ENCODE measurements around the gene TMEM164.

TMEM164 gene

GRCh38 chrX:110037178-110037577, 34.3 kb downstream of the TMEM164 start:
- DNase-seq (ENCODE audit: low read depth in 3 of 3), result no peak

- no peak for DNase-seq (ENCODE audit: low read depth in 3 of 3)
Observed at GRCh38 chrX:110038900-110039299, 36.0 kb downstream of the TMEM164 start.

GRCh38 chrX:110041980-110042379, 39.1 kb downstream of the TMEM164 start:
- DNase-seq (ENCODE audit: low read depth in 3 of 3), result no peak

GRCh38 chrX:110042496-110042895, 39.6 kb downstream of the TMEM164 start:
- no peak for DNase-seq (ENCODE audit: low read depth in 3 of 3)

- DNase-seq (ENCODE audit: low read depth in 3 of 3), result no peak
Observed at GRCh38 chrX:110043506-110043905, 40.6 kb downstream of the TMEM164 start.

GRCh38 chrX:110044346-110045249, 41.7 kb downstream of the TMEM164 start:
- no peak for DNase-seq (ENCODE audit: low read depth in 3 of 3)

GRCh38 chrX:110045421-110045820, 42.5 kb downstream of the TMEM164 start:
- DNase-seq (ENCODE audit: low read depth in 3 of 3), result no peak

GRCh38 chrX:110046001-110046400, 43.1 kb downstream of the TMEM164 start:
- no peak for DNase-seq (ENCODE audit: low read depth in 3 of 3)

GRCh38 chrX:110046971-110047370, 44.1 kb downstream of the TMEM164 start:
- DNase-seq (ENCODE audit: low read depth in 3 of 3), result no peak

GRCh38 chrX:110049096-110049495, 46.2 kb downstream of the TMEM164 start:
- no peak for DNase-seq (ENCODE audit: low read depth in 3 of 3)

- DNase-seq (ENCODE audit: low read depth in 3 of 3), result no peak
Observed at GRCh38 chrX:110050386-110050785, 47.5 kb downstream of the TMEM164 start.

- no peak for DNase-seq (ENCODE audit: low read depth in 3 of 3)
Observed at GRCh38 chrX:110050901-110051300, 48.0 kb downstream of the TMEM164 start.

GRCh38 chrX:110051559-110051958, 48.6 kb downstream of the TMEM164 start:
- no peak for DNase-seq (ENCODE audit: low read depth in 3 of 3)

- DNase-seq (ENCODE audit: low read depth in 3 of 3), result no peak
Observed at GRCh38 chrX:110052303-110052702, 49.4 kb downstream of the TMEM164 start.

GRCh38 chrX:110053453-110053852, 50.5 kb downstream of the TMEM164 start:
- no peak for DNase-seq (ENCODE audit: low read depth in 3 of 3)

- no peak for DNase-seq (ENCODE audit: low read depth in 3 of 3)
Observed at GRCh38 chrX:110055616-110056015, 52.7 kb downstream of the TMEM164 start.

GRCh38 chrX:110056419-110056818, 53.5 kb downstream of the TMEM164 start:
- DNase-seq (ENCODE audit: low read depth in 3 of 3), result no peak

- no peak for DNase-seq (ENCODE audit: low read depth in 3 of 3)
Observed at GRCh38 chrX:110059410-110059809, 56.5 kb downstream of the TMEM164 start.

- DNase-seq (ENCODE audit: low read depth in 3 of 3), result no peak
Observed at GRCh38 chrX:110060317-110060716, 57.4 kb downstream of the TMEM164 start.

GRCh38 chrX:110060846-110061537, 58.1 kb downstream of the TMEM164 start:
- no peak for DNase-seq (ENCODE audit: low read depth in 3 of 3)

- DNase-seq (ENCODE audit: low read depth in 3 of 3), result no peak
Observed at GRCh38 chrX:110062919-110063318, 60.0 kb downstream of the TMEM164 start.

- no peak for DNase-seq (ENCODE audit: low read depth in 3 of 3)
Observed at GRCh38 chrX:110066488-110067225, 63.7 kb downstream of the TMEM164 start.
